ENCODE results near the gene ZSWIM9.

The ZSWIM9 gene

GRCh38 chr19:48169939-48170803, at the start of gene ZSWIM9, which contains the start of gene LIG1:
TSS of gene ZSWIM9 (plus strand) at chr19:48170680. CDS start at chr19:48171803, 1,123 bp downstream.
TSS of gene LIG1 (minus strand) at chr19:48170344. CDS start at chr19:48165566, 4,778 bp downstream.
- peak; percentile 90 to 92 for DNase-seq

GRCh38 chr19:48121066-48121465, 49.4 kb upstream of the ZSWIM9 start:
- no peak for DNase-seq

GRCh38 chr19:48121909-48122371, 48.5 kb upstream of the ZSWIM9 start:
- peak in 1 of 2 donors; percentile 23 for DNase-seq

GRCh38 chr19:48122421-48122820, 48.1 kb upstream of the ZSWIM9 start:
- DNase-seq: no peak

- no peak for DNase-seq
Observed at GRCh38 chr19:48123907-48124651, 46.4 kb upstream of the ZSWIM9 start.

GRCh38 chr19:48127561-48127960, 42.9 kb upstream of the ZSWIM9 start:
- no peak for DNase-seq

GRCh38 chr19:48133094-48133493, 37.4 kb upstream of the ZSWIM9 start:
- no peak for DNase-seq

GRCh38 chr19:48135411-48135810, 35.1 kb upstream of the ZSWIM9 start:
- no peak for DNase-seq

- DNase-seq: no peak
Observed at GRCh38 chr19:48136547-48136946, 33.9 kb upstream of the ZSWIM9 start.

GRCh38 chr19:48137411-48137810, 33.1 kb upstream of the ZSWIM9 start:
- no peak for DNase-seq

GRCh38 chr19:48139053-48139452, 31.4 kb upstream of the ZSWIM9 start:
- no peak for DNase-seq

GRCh38 chr19:48147597-48148175, 22.8 kb upstream of the ZSWIM9 start:
- DNase-seq: no peak

- DNase-seq: no peak
Observed at GRCh38 chr19:48148576-48148975, 21.9 kb upstream of the ZSWIM9 start.

GRCh38 chr19:48149430-48149829, 21.1 kb upstream of the ZSWIM9 start:
- DNase-seq: no peak

- DNase-seq: peak; percentile 65 to 67
Observed at GRCh38 chr19:48152551-48152950, 17.9 kb upstream of the ZSWIM9 start.

GRCh38 chr19:48154003-48154402, 16.5 kb upstream of the ZSWIM9 start:
- no peak for DNase-seq

- DNase-seq: no peak
Observed at GRCh38 chr19:48158210-48158790, 12.2 kb upstream of the ZSWIM9 start.

GRCh38 chr19:48168689-48169088, 1.8 kb upstream of the ZSWIM9 start:
- DNase-seq: no peak

- peak; percentile 85 to 92 for DNase-seq
Observed at GRCh38 chr19:48169578-48169938, 922 bp upstream of the ZSWIM9 start.

- DNase-seq: peak in 1 of 2 donors; percentile 15
Observed at GRCh38 chr19:48170817-48171347, 402 bp downstream of the ZSWIM9 start.

GRCh38 chr19:48171710-48172109, 1.2 kb downstream of the ZSWIM9 start:
- no peak for DNase-seq

- no peak for DNase-seq
Observed at GRCh38 chr19:48174445-48175030, 4.1 kb downstream of the ZSWIM9 start.

Measured in CD4-positive, alpha-beta T cell treated with Interleukin-4 for 1 hour (primary cell).